Astrocyte of the spinal cord (primary cell): ENCODE results near the gene TEPSIN.

ENCODE experiments used
- DNase-seq: peaks from one replicate; pipeline ENCODE4 v3.0.0; 2011; ENCODE audit warnings: low read depth, low spot score
- H3K4me3 ChIP-seq: 2 replicates; pipeline ENCODE4 v1.5.1; 2011; ENCODE audit warnings: low read depth, mild to moderate bottlenecking, low read length, moderate library complexity
- CTCF ChIP-seq: IDR thresholded peaks from 2 replicates; pipeline ENCODE4 v1.5.1; 2012; ENCODE audit warnings: low read depth, mild to moderate bottlenecking, low read length, inconsistent platforms
- in situ Hi-C: cut with HindIII; loops from 2 replicates; pipeline ENCODE4 v1.10.0; 2017; ENCODE audit warnings: low sequenced_read_pairs

The TEPSIN gene

GRCh38 chr17:81241648-81242420 lies 3.0 kb upstream of the TEPSIN start:
- in situ Hi-C loops = no loop called here
- TF ChIP-seq CTCF = peak; percentile 87
- H3K4me3 ChIP-seq = no peak overlapping the region
- peak; percentile 30 for DNase-seq

- no peak overlapping the region for H3K4me3 ChIP-seq
- DNase-seq = no peak
- no peak for TF ChIP-seq CTCF
- in situ Hi-C loops = no loop called here
Measured at GRCh38 chr17:81241203-81241602, 2.3 kb upstream of the TEPSIN start.

- in situ Hi-C loops = no loop called here
- no peak overlapping the region for H3K4me3 ChIP-seq
- TF ChIP-seq CTCF = no peak
- DNase-seq = no peak
Measured at GRCh38 chr17:81240761-81241160, 1.9 kb upstream of the TEPSIN start.

GRCh38 chr17:81239714-81240555 lies 1.1 kb upstream of the TEPSIN start:
- in situ Hi-C loops = no loop called here
- no peak for DNase-seq
- H3K4me3 ChIP-seq = peak overlapping the region; percentile 80
- no peak for TF ChIP-seq CTCF

GRCh38 chr17:81238490-81238814 lies 403 bp downstream of the TEPSIN start:
- in situ Hi-C loops = no loop called here
- DNase-seq = no peak
- H3K4me3 ChIP-seq = peak overlapping the region; percentile 80
- TF ChIP-seq CTCF = no peak

GRCh38 chr17:81237591-81238489 lies 1.0 kb downstream of the TEPSIN start:
- H3K4me3 ChIP-seq = peak overlapping the region; percentile 80
- in situ Hi-C loops = no loop called here
- TF ChIP-seq CTCF = no peak
- no peak for DNase-seq
